Measurements from ENCODE around the gene SUCO. TPM values are rescaled to one million over a fixed set of nuclear protein-coding genes. Genes with fewer than 3 reads are reported as not detected.

Gene SUCO
- total RNA-seq, 1 donor from 2014 or later: 40.4 TPM

- Mint-ChIP-seq H3K27me3 (ENCODE audit: insufficient read depth) (peaks cover 6% of the 10 kb centered on the region), H3K27ac (no peak overlapping the region), H3K4me3 (no peak overlapping the region), H3K4me1 (ENCODE audit: low read depth) (no peaks in the 10 kb centered on the region), H3K36me3 (ENCODE audit: low read depth) (no peaks in the 10 kb centered on the region), H3K9me3 (no peaks in the 10 kb centered on the region)
- no peak for DNase-seq (ENCODE audit: low spot score)
- intact Hi-C loops (cut with micrococcal nuclease): no loop called here
Observed at GRCh38 chr1:172498857-172499256, 34.1 kb upstream of the SUCO start.

- Mint-ChIP-seq H3K27ac (no peak overlapping the region), H3K36me3 (ENCODE audit: low read depth) (no peaks in the 10 kb centered on the region), H3K9me3 (no peaks in the 10 kb centered on the region), H3K27me3 (ENCODE audit: insufficient read depth) (peaks cover 10% of the 10 kb centered on the region), H3K4me1 (ENCODE audit: low read depth) (no peaks in the 10 kb centered on the region), H3K4me3 (no peak overlapping the region)
- intact Hi-C loops (cut with micrococcal nuclease): no loop called here
- DNase-seq (ENCODE audit: low spot score): no peak
Observed at GRCh38 chr1:172499636-172500141, 33.3 kb upstream of the SUCO start.

- no peak for DNase-seq (ENCODE audit: low spot score)
- Mint-ChIP-seq H3K27ac (no peak overlapping the region), H3K27me3 (ENCODE audit: insufficient read depth) (peaks cover 10% of the 10 kb centered on the region), H3K4me3 (no peak overlapping the region), H3K36me3 (ENCODE audit: low read depth) (no peaks in the 10 kb centered on the region), H3K4me1 (ENCODE audit: low read depth) (no peaks in the 10 kb centered on the region), H3K9me3 (no peaks in the 10 kb centered on the region)
- intact Hi-C loops (cut with micrococcal nuclease): no loop called here
Observed at GRCh38 chr1:172500207-172500606, 32.7 kb upstream of the SUCO start.

- Mint-ChIP-seq H3K4me3 (no peak overlapping the region), H3K27ac (no peak overlapping the region), H3K4me1 (ENCODE audit: low read depth) (no peaks in the 10 kb centered on the region), H3K36me3 (ENCODE audit: low read depth) (no peaks in the 10 kb centered on the region), H3K27me3 (ENCODE audit: insufficient read depth) (peaks cover 12% of the 10 kb centered on the region), H3K9me3 (no peaks in the 10 kb centered on the region)
- DNase-seq (ENCODE audit: low spot score): no peak
- intact Hi-C loops (cut with micrococcal nuclease): no loop called here
Observed at GRCh38 chr1:172507741-172508140, 25.2 kb upstream of the SUCO start.

- Mint-ChIP-seq H3K4me3 (no peak overlapping the region), H3K27me3 (ENCODE audit: insufficient read depth) (peaks cover 9% of the 10 kb centered on the region), H3K9me3 (no peaks in the 10 kb centered on the region), H3K36me3 (ENCODE audit: low read depth) (no peaks in the 10 kb centered on the region), H3K4me1 (ENCODE audit: low read depth) (no peaks in the 10 kb centered on the region), H3K27ac (no peak overlapping the region)
- no peak for DNase-seq (ENCODE audit: low spot score)
- intact Hi-C loops (cut with micrococcal nuclease): no loop called here
Observed at GRCh38 chr1:172510479-172510878, 22.5 kb upstream of the SUCO start.

- no peak overlapping the region for H3K4me3 Mint-ChIP-seq
Observed at GRCh38 chr1:172512591-172512990, 20.4 kb upstream of the SUCO start.

GRCh38 chr1:172513479-172513878 lies 19.5 kb upstream of the SUCO start:
- Mint-ChIP-seq H3K4me3 (no peak overlapping the region), H3K9me3 (no peaks in the 10 kb centered on the region), H3K27me3 (ENCODE audit: insufficient read depth) (peaks cover 9% of the 10 kb centered on the region), H3K27ac (no peak overlapping the region), H3K36me3 (ENCODE audit: low read depth) (no peaks in the 10 kb centered on the region), H3K4me1 (ENCODE audit: low read depth) (no peaks in the 10 kb centered on the region)
- intact Hi-C loops (cut with micrococcal nuclease): no loop called here
- DNase-seq (ENCODE audit: low spot score): no peak

More at GRCh38 chr1:172512591-172512990, 20.4 kb upstream of the SUCO start:
- no peak overlapping the region for H3K27ac Mint-ChIP-seq
- H3K36me3 Mint-ChIP-seq (ENCODE audit: low read depth): no peaks in the 10 kb centered on the region
- H3K9me3 Mint-ChIP-seq: no peaks in the 10 kb centered on the region
- no peak for DNase-seq (ENCODE audit: low spot score)
- H3K4me1 Mint-ChIP-seq (ENCODE audit: low read depth): no peaks in the 10 kb centered on the region
- peaks cover 9% of the 10 kb centered on the region for H3K27me3 Mint-ChIP-seq (ENCODE audit: insufficient read depth)
- intact Hi-C loops (cut with micrococcal nuclease): no loop called here

- no peak overlapping the region for H3K4me3 Mint-ChIP-seq
- no peak overlapping the region for H3K27ac Mint-ChIP-seq
- H3K36me3 Mint-ChIP-seq (ENCODE audit: low read depth): no peaks in the 10 kb centered on the region
- intact Hi-C loops (cut with micrococcal nuclease): no loop called here
- no peaks in the 10 kb centered on the region for H3K4me1 Mint-ChIP-seq (ENCODE audit: low read depth)
- DNase-seq (ENCODE audit: low spot score): no peak
- H3K27me3 Mint-ChIP-seq (ENCODE audit: insufficient read depth): peaks cover 13% of the 10 kb centered on the region
- no peaks in the 10 kb centered on the region for H3K9me3 Mint-ChIP-seq
Observed at GRCh38 chr1:172514108-172514507, 18.8 kb upstream of the SUCO start.

GRCh38 chr1:172515436-172515835 lies 17.5 kb upstream of the SUCO start:
- no peaks in the 10 kb centered on the region for H3K36me3 Mint-ChIP-seq (ENCODE audit: low read depth)
- intact Hi-C loops (cut with micrococcal nuclease): no loop called here
- H3K9me3 Mint-ChIP-seq: no peaks in the 10 kb centered on the region
- DNase-seq (ENCODE audit: low spot score): no peak
- H3K4me1 Mint-ChIP-seq (ENCODE audit: low read depth): no peaks in the 10 kb centered on the region
- no peak overlapping the region for H3K4me3 Mint-ChIP-seq
- peaks cover 14% of the 10 kb centered on the region for H3K27me3 Mint-ChIP-seq (ENCODE audit: insufficient read depth)
- H3K27ac Mint-ChIP-seq: no peak overlapping the region

GRCh38 chr1:172515927-172516326 lies 17.0 kb upstream of the SUCO start:
- no peak overlapping the region for H3K4me3 Mint-ChIP-seq
- peaks cover 14% of the 10 kb centered on the region for H3K27me3 Mint-ChIP-seq (ENCODE audit: insufficient read depth)
- H3K4me1 Mint-ChIP-seq (ENCODE audit: low read depth): no peaks in the 10 kb centered on the region
- H3K27ac Mint-ChIP-seq: no peak overlapping the region
- intact Hi-C loops (cut with micrococcal nuclease): no loop called here
- no peaks in the 10 kb centered on the region for H3K9me3 Mint-ChIP-seq
- no peak for DNase-seq (ENCODE audit: low spot score)
- H3K36me3 Mint-ChIP-seq (ENCODE audit: low read depth): no peaks in the 10 kb centered on the region

GRCh38 chr1:172517081-172517480 lies 15.9 kb upstream of the SUCO start:
- Mint-ChIP-seq H3K27me3 (ENCODE audit: insufficient read depth) (peaks cover 13% of the 10 kb centered on the region), H3K4me3 (no peak overlapping the region), H3K27ac (no peak overlapping the region), H3K36me3 (ENCODE audit: low read depth) (no peaks in the 10 kb centered on the region), H3K9me3 (no peaks in the 10 kb centered on the region), H3K4me1 (ENCODE audit: low read depth) (no peaks in the 10 kb centered on the region)
- intact Hi-C loops (cut with micrococcal nuclease): no loop called here
- no peak for DNase-seq (ENCODE audit: low spot score)

- no peak overlapping the region for H3K4me3 Mint-ChIP-seq
- H3K27me3 Mint-ChIP-seq (ENCODE audit: insufficient read depth): peaks cover 13% of the 10 kb centered on the region
- intact Hi-C loops (cut with micrococcal nuclease): no loop called here
- H3K4me1 Mint-ChIP-seq (ENCODE audit: low read depth): no peaks in the 10 kb centered on the region
- H3K36me3 Mint-ChIP-seq (ENCODE audit: low read depth): no peaks in the 10 kb centered on the region
- H3K27ac Mint-ChIP-seq: no peak overlapping the region
- no peaks in the 10 kb centered on the region for H3K9me3 Mint-ChIP-seq
- no peak for DNase-seq (ENCODE audit: low spot score)
Observed at GRCh38 chr1:172517545-172517944, 15.4 kb upstream of the SUCO start.

GRCh38 chr1:172529304-172529703 lies 3.6 kb upstream of the SUCO start:
- Mint-ChIP-seq H3K36me3 (ENCODE audit: low read depth) (peaks cover 3% of the 10 kb centered on the region), H3K27ac (no peak overlapping the region), H3K27me3 (ENCODE audit: insufficient read depth) (peaks cover 17% of the 10 kb centered on the region), H3K4me1 (ENCODE audit: low read depth) (peaks cover 17% of the 10 kb centered on the region), H3K4me3 (no peak overlapping the region), H3K9me3 (no peaks in the 10 kb centered on the region)
- no peak for DNase-seq (ENCODE audit: low spot score)
- intact Hi-C loops (cut with micrococcal nuclease): no loop called here

GRCh38 chr1:172530000-172530399 lies 3.0 kb upstream of the SUCO start:
- H3K4me1 Mint-ChIP-seq (ENCODE audit: low read depth): peaks cover 24% of the 10 kb centered on the region
- no peaks in the 10 kb centered on the region for H3K9me3 Mint-ChIP-seq
- peaks cover 8% of the 10 kb centered on the region for H3K36me3 Mint-ChIP-seq (ENCODE audit: low read depth)
- H3K27me3 Mint-ChIP-seq (ENCODE audit: insufficient read depth): peaks cover 15% of the 10 kb centered on the region
- intact Hi-C loops (cut with micrococcal nuclease): loop anchor here (5.0 to 10.0 kb wide), 4 partner anchors 258 to 1627 kb away; partner anchors contain the start of genes RABGAP1L and RC3H1
- no peak overlapping the region for H3K27ac Mint-ChIP-seq
- no peak for DNase-seq (ENCODE audit: low spot score)
- no peak overlapping the region for H3K4me3 Mint-ChIP-seq

All from activated T-helper 1 cell treated with anti-CD3 and anti-CD28 coated beads, Interleukin-12 subunit alpha, Interleukin-12 subunit beta, Interleukin-2, Interleukin-4 antibody, amounts not matched to agents 30 ng/mL and 10 ng/mL and 1 ng/mL, durations not matched to agents 14 hours and 24 hours and 36 hours (primary cell).